ENCODE measurements around the gene TMEM18.
"Not testable (repeated sequence)": the region's sequence is repeated elsewhere in the genome, so short reads cannot be mapped to it uniquely, and the experiment has no call there.

The TMEM18 gene

GRCh38 chr2:677056-677958 lies at the start of gene TMEM18:
TSS of gene TMEM18 (minus strand) at chr2:677406. CDS start at chr2:677345, 61 bp downstream.
- peak; percentile 90 to 94 for DNase-seq (ENCODE audit: low read depth in 1 of 2, low spot score in 1 of 2)

GRCh38 chr2:726169-726568 lies 49.0 kb upstream of the TMEM18 start:
- DNase-seq (ENCODE audit: low read depth in 1 of 2, low spot score in 1 of 2) = no peak

GRCh38 chr2:725468-725867 lies 48.3 kb upstream of the TMEM18 start:
- DNase-seq (ENCODE audit: low read depth in 1 of 2, low spot score in 1 of 2) = no peak

- no peak for DNase-seq (ENCODE audit: low read depth in 1 of 2, low spot score in 1 of 2)
These were observed 46.6 kb upstream of the TMEM18 start for GRCh38 chr2:723761-724160.

- no peak for DNase-seq (ENCODE audit: low read depth in 1 of 2, low spot score in 1 of 2)
These were observed 43.6 kb upstream of the TMEM18 start for GRCh38 chr2:720842-721241.

GRCh38 chr2:719734-720133 lies 42.5 kb upstream of the TMEM18 start:
- no peak for DNase-seq (ENCODE audit: low read depth in 1 of 2, low spot score in 1 of 2)

GRCh38 chr2:719191-719590 lies 42.0 kb upstream of the TMEM18 start:
- DNase-seq (ENCODE audit: low read depth in 1 of 2, low spot score in 1 of 2) = no peak

- DNase-seq (ENCODE audit: low read depth in 1 of 2, low spot score in 1 of 2) = no peak
These were observed 40.5 kb upstream of the TMEM18 start for GRCh38 chr2:717661-718060.

- no peak for DNase-seq (ENCODE audit: low read depth in 1 of 2, low spot score in 1 of 2)
These were observed 38.8 kb upstream of the TMEM18 start for GRCh38 chr2:715854-716560.

GRCh38 chr2:715038-715437 lies 37.8 kb upstream of the TMEM18 start:
- DNase-seq (ENCODE audit: low read depth in 1 of 2, low spot score in 1 of 2) = no peak

- DNase-seq (ENCODE audit: low read depth in 1 of 2, low spot score in 1 of 2) = no peak
These were observed 37.0 kb upstream of the TMEM18 start for GRCh38 chr2:714005-714741.

GRCh38 chr2:710867-711665 lies 33.9 kb upstream of the TMEM18 start:
- DNase-seq (ENCODE audit: low read depth in 1 of 2, low spot score in 1 of 2) = no peak

GRCh38 chr2:709138-709765 lies 32.0 kb upstream of the TMEM18 start:
- no peak for DNase-seq (ENCODE audit: low read depth in 1 of 2, low spot score in 1 of 2)

GRCh38 chr2:708667-709066 lies 31.5 kb upstream of the TMEM18 start:
- DNase-seq (ENCODE audit: low read depth in 1 of 2, low spot score in 1 of 2) = no peak

GRCh38 chr2:705971-706511 lies 28.8 kb upstream of the TMEM18 start:
- DNase-seq (ENCODE audit: low read depth in 1 of 2, low spot score in 1 of 2) = no peak

- not testable (repeated sequence) for DNase-seq (ENCODE audit: low read depth in 1 of 2, low spot score in 1 of 2)
These were observed 25.6 kb upstream of the TMEM18 start for GRCh38 chr2:702765-703164.

- DNase-seq (ENCODE audit: low read depth in 1 of 2, low spot score in 1 of 2) = no peak
These were observed 19.9 kb upstream of the TMEM18 start for GRCh38 chr2:696999-697627.

GRCh38 chr2:696463-696862 lies 19.3 kb upstream of the TMEM18 start:
- no peak for DNase-seq (ENCODE audit: low read depth in 1 of 2, low spot score in 1 of 2)

GRCh38 chr2:694906-695510 lies 17.8 kb upstream of the TMEM18 start:
- no peak for DNase-seq (ENCODE audit: low read depth in 1 of 2, low spot score in 1 of 2)
